ENCODE results near the gene RNF141.

Gene RNF141

GRCh38 chr11:10522921-10523320, 18.1 kb downstream of the RNF141 start (continued):
- TF ChIP-seq ZNF175 (tag by site-specific recombination; IDR thresholded peaks at IDR 0.05) (no peak), ZNF560 (tag by site-specific recombination; IDR thresholded peaks at IDR 0.05; ENCODE audit: borderline replicate concordance) (no peak), ZNF423 (tag by site-specific recombination; IDR thresholded peaks at IDR 0.05) (no peak), ZNF174 (tag by site-specific recombination; IDR thresholded peaks at IDR 0.05) (no peak), ZNF518A (tag by site-specific recombination; conservative IDR thresholded peaks at IDR 0.05; ENCODE audit: low read depth) (no peak), GLIS1 (tag by site-specific recombination; IDR thresholded peaks at IDR 0.05) (no peak), PRDM6 (tag by site-specific recombination; IDR thresholded peaks at IDR 0.05) (no peak)

- H3K36me3 ChIP-seq (ENCODE audit: control insufficient read depth in 2 of 2, insufficient read depth in 1 of 2, low read length in 2 of 2): peaks cover 0 to 63% of the 10 kb centered on the region in 2 experiments; a peak in 2 of 3 replicates
- no peak overlapping the region for H3K4me3 ChIP-seq (ENCODE audit: low read depth, low read length)
- no peak for TF ChIP-seq ZNF48 (tag by site-specific recombination; IDR thresholded peaks at IDR 0.05)
- no peak for TF ChIP-seq ZNF560 (tag by site-specific recombination; IDR thresholded peaks at IDR 0.05; ENCODE audit: borderline replicate concordance)
- no peak for TF ChIP-seq ZNF529 (tag by site-specific recombination; IDR thresholded peaks at IDR 0.05; ENCODE audit: insufficient replicate concordance)
- no peaks in the 10 kb centered on the region for H3K9me3 ChIP-seq (ENCODE audit: control insufficient read depth, insufficient read depth, low read depth, low read length)
- H3K27ac ChIP-seq (ENCODE audit: extremely low read depth, low read depth, low read length): no peak overlapping the region
- ChIA-PET POLR2A (no interaction called here), CTCF (no interaction called here)
- no peaks in the 10 kb centered on the region for H3K4me1 ChIP-seq (ENCODE audit: control insufficient read depth, insufficient read depth, low read length)
Measured at GRCh38 chr11:10522276-10522675, 18.7 kb downstream of the RNF141 start.

GRCh38 chr11:10520562-10520961, 20.4 kb downstream of the RNF141 start:
- no peaks in the 10 kb centered on the region for H3K9me3 ChIP-seq (ENCODE audit: control insufficient read depth, insufficient read depth, low read depth, low read length)
- TF ChIP-seq ZNF530 (tag by site-specific recombination; IDR thresholded peaks at IDR 0.05; ENCODE audit: low read depth) (no peak), ZNF362 (tag by site-specific recombination; IDR thresholded peaks at IDR 0.05) (no peak), ZNF138 (tag by site-specific recombination; IDR thresholded peaks at IDR 0.05; ENCODE audit: borderline replicate concordance) (no peak), PRDM2 (tag by site-specific recombination; IDR thresholded peaks at IDR 0.05; ENCODE audit: borderline replicate concordance) (no peak)
- peaks cover 0 to 54% of the 10 kb centered on the region in 2 experiments; a peak in 2 of 3 replicates for H3K36me3 ChIP-seq (ENCODE audit: control insufficient read depth in 2 of 2, insufficient read depth in 1 of 2, low read length in 2 of 2)
- no peaks in the 10 kb centered on the region for H3K4me1 ChIP-seq (ENCODE audit: control insufficient read depth, insufficient read depth, low read length)
- CTCF ChIA-PET: interaction anchor here (0.9 to 1.6 kb wide), 3 partner anchors 9 to 114 kb away, joined by 3 to 4 read pairs (median 3); no protein-coding TSS in a partner anchor
- POLR2A ChIA-PET: no interaction called here
- no peak overlapping the region for H3K4me3 ChIP-seq (ENCODE audit: low read depth, low read length)
- no peak overlapping the region for H3K27ac ChIP-seq (ENCODE audit: extremely low read depth, low read depth, low read length)
